Endothelial cell of umbilical vein (primary cell): ENCODE measurements around the gene C10orf88. TPM values are rescaled to one million over a fixed set of nuclear protein-coding genes. Genes with fewer than 3 reads are reported as not detected.

Experiments
- BruUV-seq: library from RNA; stranded (reverse); fragments of 400-500 nt; replicated peaks from 2 replicates; lab custom pipeline; 2021; lab: Mats Ljungman, UMichigan
- CTCF ChIA-PET: fragments of 300-600, 350-600 bp; sonication (Branson Sonifier 250); formaldehyde crosslinking; loops from one replicate; lab custom pipeline; 2021; ENCODE audit warnings: antibody characterized with exemption, inconsistent platforms; lab: Charles Lee
- POLR2A ChIA-PET: fragments of 300-600, 350-600 bp; sonication (Branson Sonifier 250); formaldehyde crosslinking; loops from one replicate; lab custom pipeline; 2021; ENCODE audit warnings: antibody characterized with exemption, inconsistent platforms; lab: Charles Lee
- DNase-seq: peaks from one replicate; pipeline ENCODE4 v3.0.0-alpha.2; 2011; ENCODE audit warnings: low read depth, low spot score
- FAIRE-seq: peaks from 2 replicates; lab custom pipeline; 2011; peaks lifted over from hg19 to GRCh38; lab: Jason Lieb, UNC
- H2AFZ ChIP-seq: 2 replicates; pipeline ENCODE4 v1.6.0; 2012; ENCODE audit warnings: low read depth, low read length, control low read depth, inconsistent platforms
- H3K27ac ChIP-seq: 2 replicates; pipeline ENCODE4 v1.5.1; 2011; ENCODE audit warnings: low read depth, mild to moderate bottlenecking, control low read depth, low read length, moderate library complexity; ENCODE audit not compliant: insufficient read depth
- H3K27me3 ChIP-seq, 2 experiments: 2 replicates each; pipeline versions ENCODE4 v1.6.0 to v1.6.1; 2011; ENCODE audit warnings: low read length in 2 of 2, mixed read lengths in 1 of 2; ENCODE audit not compliant: control insufficient read depth in 2 of 2, insufficient read depth in 2 of 2
- H3K36me3 ChIP-seq, 2 experiments: 2 replicates in 1 of 2; 3 replicates in 1 of 2; pipeline ENCODE4 v1.5.1; 2011; ENCODE audit warnings: low read length in 2 of 2, mild to moderate bottlenecking in 1 of 2, moderate library complexity in 1 of 2; ENCODE audit not compliant: control insufficient read depth in 2 of 2, insufficient read depth in 2 of 2; ENCODE audit errors: extremely low read depth in 1 of 2
- H3K4me1 ChIP-seq: 3 replicates; pipeline ENCODE4 v1.5.1; 2011; ENCODE audit warnings: mild to moderate bottlenecking, low read length; ENCODE audit not compliant: control insufficient read depth, insufficient read depth; ENCODE audit errors: extremely low read depth
- H3K4me2 ChIP-seq: 2 replicates; pipeline ENCODE4 v1.6.1; 2011; ENCODE audit warnings: low read length, control low read depth, mixed read lengths; ENCODE audit not compliant: insufficient read depth
- H3K4me3 ChIP-seq, 3 experiments: fragments of 200-600 bp in 1 of 3; sonication (generic), shearing (Covaris generic) in 1 of 3; replicated peaks in 1 of 3; 2 replicates each; pipeline ENCODE4 v1.5.1; 2011 to 2016; ENCODE audit warnings: control low read depth in 3 of 3, low read length in 3 of 3, mild to moderate bottlenecking in 2 of 3, inconsistent platforms in 1 of 3, low read depth in 1 of 3, moderate library complexity in 1 of 3; ENCODE audit not compliant: insufficient read depth in 1 of 3
- H3K79me2 ChIP-seq: 2 replicates; pipeline ENCODE4 v1.6.0; 2012; ENCODE audit warnings: low read length, inconsistent platforms; ENCODE audit not compliant: control insufficient read depth, insufficient read depth
- H3K9ac ChIP-seq: replicated peaks from 2 replicates; pipeline ENCODE3; 2011; ENCODE audit warnings: low read length, control low read depth; ENCODE audit not compliant: insufficient read depth; ENCODE audit errors: extremely low read depth
- H3K9me1 ChIP-seq: replicated peaks from 3 replicates; pipeline ENCODE4 v1.6.0; 2011; ENCODE audit warnings: mild to moderate bottlenecking, low read length; ENCODE audit not compliant: control insufficient read depth, insufficient read depth; ENCODE audit errors: extremely low read depth
- H3K9me3 ChIP-seq: replicated peaks from 2 replicates; pipeline ENCODE4 v1.5.1; 2012; ENCODE audit warnings: low read length, inconsistent platforms; ENCODE audit not compliant: control insufficient read depth, insufficient read depth
- H4K20me1 ChIP-seq: replicated peaks from 2 replicates; pipeline ENCODE3; 2011; ENCODE audit warnings: mild to moderate bottlenecking, low read length; ENCODE audit not compliant: control insufficient read depth, insufficient read depth; ENCODE audit errors: extremely low read depth
- CTCF ChIP-seq, 2 donors: IDR thresholded peaks; 1 replicate in 1 of 2; 2 replicates in 1 of 2; pipeline ENCODE4 v1.5.1; 2011; ENCODE audit warnings: low read length in 2 of 2, mild to moderate bottlenecking in 2 of 2, moderate library complexity in 2 of 2, control low read depth in 1 of 2, inconsistent platforms in 1 of 2, low read depth in 1 of 2; ENCODE audit not compliant: insufficient read depth in 1 of 2; ENCODE audit errors: extremely low read depth in 1 of 2
- EZH2 ChIP-seq: IDR thresholded peaks from 2 replicates; pipeline ENCODE4 v1.6.1; 2012; ENCODE audit warnings: borderline replicate concordance, low read depth, mild to moderate bottlenecking, moderate library complexity, low read length, inconsistent platforms; ENCODE audit not compliant: severe bottlenecking
- FOS ChIP-seq: IDR thresholded peaks from 2 replicates; pipeline ENCODE4 v1.6.1; 2011; ENCODE audit warnings: mild to moderate bottlenecking, low read length, moderate library complexity, borderline replicate concordance; ENCODE audit not compliant: insufficient read depth
- GATA2 ChIP-seq: IDR thresholded peaks from 2 replicates; pipeline ENCODE4 v1.7.0; 2011; ENCODE audit warnings: low read depth, mild to moderate bottlenecking, moderate library complexity, mixed read lengths, low read length; ENCODE audit not compliant: insufficient read length, insufficient read depth
- JUN ChIP-seq: IDR thresholded peaks from 2 replicates; pipeline ENCODE4 v1.6.1; 2011; ENCODE audit warnings: borderline replicate concordance, low read depth; ENCODE audit not compliant: insufficient read length, insufficient read depth
- MYC ChIP-seq: IDR thresholded peaks from one replicate; pipeline ENCODE4 v1.6.1; 2011; ENCODE audit warnings: mild to moderate bottlenecking, low read depth, low read length
- POLR2A ChIP-seq: IDR thresholded peaks from 2 replicates; pipeline ENCODE4 v1.6.1; 2012; ENCODE audit warnings: low read depth, mild to moderate bottlenecking, control low read depth, low read length
- POLR2AphosphoS5 ChIP-seq: IDR thresholded peaks from 2 replicates; pipeline ENCODE4 v1.6.1; 2012; ENCODE audit warnings: low read depth, mild to moderate bottlenecking, control low read depth, low read length, moderate library complexity; ENCODE audit not compliant: insufficient read depth
- dilution Hi-C: fragments of 300-500 bp; cut with MboI; formaldehyde crosslinking; loops from one replicate; pipeline ENCODE4 v1.15.0; 2019; ENCODE audit warnings: low sequenced_read_pairs; ENCODE audit not compliant: extremely low pct_ligation_motif_present
- intact Hi-C: fragments of 100-400 bp; cut with micrococcal nuclease; formaldehyde crosslinking; loops from one replicate; pipeline ENCODE4 v1.10.0; 2022
- polyA plus RNA-seq, 4 experiments: library from polyadenylated mRNA; depleted of rRNA in 3 of 4; stranded (reverse) in 3 of 4; unstranded in 1 of 4; fragments of >200 nt; gene quantifications; 2 replicates each; pipeline versions ENCODE4 v1.2.1 to v1.2.3, GENCODE V29; 2011 to 2012; ENCODE audit warnings: missing spikeins in 1 of 4
- total RNA-seq: library from RNA; stranded (reverse); gene quantifications from 2 replicates; pipeline ENCODE4 v1.2.3, GENCODE V29; 2021
- TF ChIP-seq, protein P1 (sequence below): IDR thresholded peaks from 2 replicates; pipeline ENCODE4 v1.6.1; 2011; ENCODE audit not compliant: insufficient read depth, insufficient read length

The C10orf88 gene
- total and polyA plus RNA-seq, 2 donors (not counting 3 experiments of a cell fraction or from before 2014, with no cell fraction given): 3.6 to 13.2 TPM

DNA sequence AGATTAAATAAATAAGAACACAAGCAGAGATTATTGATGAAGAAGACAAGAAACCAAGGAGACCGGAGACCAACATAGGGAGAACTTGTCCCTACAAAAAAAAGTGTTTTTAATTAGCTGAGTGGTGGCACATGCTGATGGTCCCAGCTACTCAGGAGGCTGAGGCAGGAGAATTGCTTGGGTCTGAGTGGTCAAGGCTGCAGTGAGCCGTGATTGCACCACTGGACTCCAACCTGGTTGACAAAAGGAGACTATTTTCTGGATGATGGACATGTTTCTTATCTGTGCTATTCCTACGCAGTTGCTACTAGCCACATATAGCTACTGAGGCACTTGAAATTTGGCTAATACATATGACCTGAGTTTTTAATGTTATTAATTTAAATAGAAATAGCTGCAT, 44.9 kb upstream of the C10orf88 start:
- no peak overlapping the region for H3K9ac ChIP-seq
- DNase-seq: no peak
- no peak for TF ChIP-seq EZH2
- H4K20me1 ChIP-seq: no peaks in the 10 kb centered on the region
- peaks cover 4% of the 10 kb centered on the region for H3K4me1 ChIP-seq
- ChIA-PET CTCF (interaction anchor here (1.7 to 2.1 kb wide), 2 partner anchors 14 to 18 kb away, joined by 6 to 11 read pairs; partner anchors contain the start of gene PSTK), POLR2A (no interaction called here)
- no peak overlapping the region for H3K4me2 ChIP-seq
- no peak overlapping the region for H3K4me3 ChIP-seq
- FAIRE-seq: no peak
- dilution Hi-C loops: no loop called here
- H3K79me2 ChIP-seq: peaks cover 44% of the 10 kb centered on the region
- no TSS peak for BruUV-seq
- H3K27ac ChIP-seq: no peak overlapping the region
- intact Hi-C loops: no loop called here
- H3K9me3 ChIP-seq: no peaks in the 10 kb centered on the region
- peaks cover 3 to 4% of the 10 kb centered on the region in 2 experiments for H3K36me3 ChIP-seq
- no peaks in the 10 kb centered on the region for H3K9me1 ChIP-seq
- H2AFZ ChIP-seq: no peak overlapping the region
- H3K27me3 ChIP-seq: no peaks in the 10 kb centered on the region

- dilution Hi-C loops: no loop called here
- no peak overlapping the region for H3K4me3 ChIP-seq
- H3K9me1 ChIP-seq: no peaks in the 10 kb centered on the region
- H3K27me3 ChIP-seq: no peaks in the 10 kb centered on the region
- POLR2A ChIA-PET: no interaction called here
- BruUV-seq: no TSS peak
- H2AFZ ChIP-seq: no peak overlapping the region
- TF ChIP-seq CTCF (IDR thresholded peaks at IDR 0.05; ENCODE audit: extremely low read depth in 1 of 2, insufficient read depth in 1 of 2, low read depth in 1 of 2, low read length in 2 of 2): no peak
- TF ChIP-seq POLR2AphosphoS5: no peak
- TF ChIP-seq JUN: no peak
- no peak for TF ChIP-seq EZH2
- TF ChIP-seq POLR2A: no peak
- TF ChIP-seq, protein P1, sequence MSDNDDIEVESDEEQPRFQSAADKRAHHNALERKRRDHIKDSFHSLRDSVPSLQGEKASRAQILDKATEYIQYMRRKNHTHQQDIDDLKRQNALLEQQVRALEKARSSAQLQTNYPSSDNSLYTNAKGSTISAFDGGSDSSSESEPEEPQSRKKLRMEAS: no peak
- TF ChIP-seq GATA2: no peak
- TF ChIP-seq FOS: no peak
- no peak for TF ChIP-seq MYC
- H4K20me1 ChIP-seq: no peaks in the 10 kb centered on the region
- H3K4me2 ChIP-seq: no peak overlapping the region
- intact Hi-C loops: no loop called here
- CTCF ChIA-PET: interaction anchor here (2.1 kb wide), 1 partner anchor 17 kb away, joined by 11 read pairs; the partner anchor contains the start of gene PSTK
- FAIRE-seq (no peak), DNase-seq (no peak)
- H3K79me2 ChIP-seq: peaks cover 39% of the 10 kb centered on the region
- no peaks in the 10 kb centered on the region for H3K9me3 ChIP-seq
- no peak overlapping the region for H3K9ac ChIP-seq
- H3K4me1 ChIP-seq: no peaks in the 10 kb centered on the region
- H3K27ac ChIP-seq: no peak overlapping the region
- peaks cover 4 to 5% of the 10 kb centered on the region in 2 experiments for H3K36me3 ChIP-seq
Observed at GRCh38 chr10:122998360-122998917, 44.4 kb upstream of the C10orf88 start.
